Measurements from ENCODE around the gene S100PBP.

DNA sequence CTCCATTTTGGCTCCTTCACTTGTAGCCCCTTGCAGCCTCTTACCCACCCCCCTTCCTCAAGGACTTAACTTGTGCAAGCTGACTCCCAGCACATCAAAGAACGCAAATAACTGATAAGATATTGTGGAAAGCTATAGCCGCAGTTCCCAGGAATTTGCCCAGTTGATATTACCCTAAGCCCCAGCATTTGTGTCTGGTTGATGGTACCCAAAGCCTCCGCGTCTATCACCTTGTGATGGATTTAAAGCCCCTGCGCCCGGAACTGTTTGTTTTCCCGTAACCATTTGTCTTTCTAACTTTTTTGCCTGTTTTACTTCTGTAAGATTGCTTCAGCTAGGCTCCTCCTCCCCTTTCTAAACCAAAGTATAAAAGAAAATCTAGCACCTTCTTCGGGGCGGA lies 6.2 kb upstream of the S100PBP start:
- TF ChIP-seq TAF1 (IDR thresholded peaks at IDR 0.05; ENCODE audit: low read depth) (no peak), NFIC (IDR thresholded peaks at IDR 0.05) (no peak), RAD21 (IDR thresholded peaks at IDR 0.05; ENCODE audit: low read depth) (no peak), TCF12 (IDR thresholded peaks at IDR 0.05; ENCODE audit: low read depth) (no peak), EP300 (IDR thresholded peaks at IDR 0.05; ENCODE audit: borderline replicate concordance) (no peak), YY1 (IDR thresholded peaks at IDR 0.05; ENCODE audit: low read depth) (no peak), CREB1 (IDR thresholded peaks at IDR 0.05; ENCODE audit: low read depth) (no peak)
- TF ChIP-seq, protein P1, sequence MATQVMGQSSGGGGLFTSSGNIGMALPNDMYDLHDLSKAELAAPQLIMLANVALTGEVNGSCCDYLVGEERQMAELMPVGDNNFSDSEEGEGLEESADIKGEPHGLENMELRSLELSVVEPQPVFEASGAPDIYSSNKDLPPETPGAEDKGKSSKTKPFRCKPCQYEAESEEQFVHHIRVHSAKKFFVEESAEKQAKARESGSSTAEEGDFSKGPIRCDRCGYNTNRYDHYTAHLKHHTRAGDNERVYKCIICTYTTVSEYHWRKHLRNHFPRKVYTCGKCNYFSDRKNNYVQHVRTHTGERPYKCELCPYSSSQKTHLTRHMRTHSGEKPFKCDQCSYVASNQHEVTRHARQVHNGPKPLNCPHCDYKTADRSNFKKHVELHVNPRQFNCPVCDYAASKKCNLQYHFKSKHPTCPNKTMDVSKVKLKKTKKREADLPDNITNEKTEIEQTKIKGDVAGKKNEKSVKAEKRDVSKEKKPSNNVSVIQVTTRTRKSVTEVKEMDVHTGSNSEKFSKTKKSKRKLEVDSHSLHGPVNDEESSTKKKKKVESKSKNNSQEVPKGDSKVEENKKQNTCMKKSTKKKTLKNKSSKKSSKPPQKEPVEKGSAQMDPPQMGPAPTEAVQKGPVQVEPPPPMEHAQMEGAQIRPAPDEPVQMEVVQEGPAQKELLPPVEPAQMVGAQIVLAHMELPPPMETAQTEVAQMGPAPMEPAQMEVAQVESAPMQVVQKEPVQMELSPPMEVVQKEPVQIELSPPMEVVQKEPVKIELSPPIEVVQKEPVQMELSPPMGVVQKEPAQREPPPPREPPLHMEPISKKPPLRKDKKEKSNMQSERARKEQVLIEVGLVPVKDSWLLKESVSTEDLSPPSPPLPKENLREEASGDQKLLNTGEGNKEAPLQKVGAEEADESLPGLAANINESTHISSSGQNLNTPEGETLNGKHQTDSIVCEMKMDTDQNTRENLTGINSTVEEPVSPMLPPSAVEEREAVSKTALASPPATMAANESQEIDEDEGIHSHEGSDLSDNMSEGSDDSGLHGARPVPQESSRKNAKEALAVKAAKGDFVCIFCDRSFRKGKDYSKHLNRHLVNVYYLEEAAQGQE (IDR thresholded peaks at IDR 0.05; ENCODE audit: low read depth): no peak

Data from Ishikawa (cell line).